GM12873 (cell line): ENCODE data around the gene GFER.

Experiments used
- TF ChIP-seq, protein P1 (sequence below): IDR thresholded peaks from 2 replicates; pipeline ENCODE4 v1.5.1; 2012; ENCODE audit warnings: low read depth, mild to moderate bottlenecking, moderate library complexity, low read length, control low read depth; ENCODE audit not compliant: insufficient read depth; ENCODE audit errors: missing control alignments

GFER gene

DNA sequence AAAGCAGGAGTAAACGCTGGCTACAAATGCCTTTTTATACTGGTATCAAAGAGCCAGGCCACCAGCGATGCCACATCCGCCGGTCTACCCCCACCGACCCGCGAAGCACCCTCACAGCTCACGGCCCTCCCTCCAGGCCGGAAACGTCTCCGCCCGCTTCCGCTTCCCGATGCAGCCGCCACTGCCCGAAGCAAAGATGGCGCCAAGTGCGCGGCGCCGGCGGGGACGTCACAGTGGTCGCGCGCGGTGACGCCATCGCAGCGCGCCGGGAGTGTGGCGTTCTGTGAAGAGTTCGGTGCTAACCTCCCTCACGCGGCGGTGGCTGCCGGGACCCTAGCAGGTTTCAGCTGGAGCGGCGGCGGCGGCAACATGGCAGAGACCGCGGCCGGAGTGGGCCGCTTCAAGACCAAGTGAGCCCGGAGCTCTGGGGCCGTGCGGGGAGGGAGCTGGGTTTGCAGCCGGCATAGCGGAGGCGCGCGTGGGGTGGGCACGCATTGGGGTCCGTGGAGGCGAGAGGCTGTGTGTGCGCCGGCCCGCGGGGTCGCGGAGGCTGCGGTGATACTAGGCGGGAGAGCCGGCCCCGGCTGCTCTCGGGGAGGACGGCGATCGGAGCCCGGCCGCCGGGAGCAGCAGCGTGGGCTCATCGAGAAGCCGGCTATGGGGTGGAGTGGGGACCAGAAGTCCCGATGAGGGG is 12.1 kb upstream of the GFER start, which contains the start of gene TBL3:
Gene TBL3 (plus strand): TSS at position 258 of the 694 bp plus-strand sequence. CDS start 112 bp downstream, at position 370.
- TF ChIP-seq, protein P1, sequence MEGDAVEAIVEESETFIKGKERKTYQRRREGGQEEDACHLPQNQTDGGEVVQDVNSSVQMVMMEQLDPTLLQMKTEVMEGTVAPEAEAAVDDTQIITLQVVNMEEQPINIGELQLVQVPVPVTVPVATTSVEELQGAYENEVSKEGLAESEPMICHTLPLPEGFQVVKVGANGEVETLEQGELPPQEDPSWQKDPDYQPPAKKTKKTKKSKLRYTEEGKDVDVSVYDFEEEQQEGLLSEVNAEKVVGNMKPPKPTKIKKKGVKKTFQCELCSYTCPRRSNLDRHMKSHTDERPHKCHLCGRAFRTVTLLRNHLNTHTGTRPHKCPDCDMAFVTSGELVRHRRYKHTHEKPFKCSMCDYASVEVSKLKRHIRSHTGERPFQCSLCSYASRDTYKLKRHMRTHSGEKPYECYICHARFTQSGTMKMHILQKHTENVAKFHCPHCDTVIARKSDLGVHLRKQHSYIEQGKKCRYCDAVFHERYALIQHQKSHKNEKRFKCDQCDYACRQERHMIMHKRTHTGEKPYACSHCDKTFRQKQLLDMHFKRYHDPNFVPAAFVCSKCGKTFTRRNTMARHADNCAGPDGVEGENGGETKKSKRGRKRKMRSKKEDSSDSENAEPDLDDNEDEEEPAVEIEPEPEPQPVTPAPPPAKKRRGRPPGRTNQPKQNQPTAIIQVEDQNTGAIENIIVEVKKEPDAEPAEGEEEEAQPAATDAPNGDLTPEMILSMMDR = no peak

DNA sequence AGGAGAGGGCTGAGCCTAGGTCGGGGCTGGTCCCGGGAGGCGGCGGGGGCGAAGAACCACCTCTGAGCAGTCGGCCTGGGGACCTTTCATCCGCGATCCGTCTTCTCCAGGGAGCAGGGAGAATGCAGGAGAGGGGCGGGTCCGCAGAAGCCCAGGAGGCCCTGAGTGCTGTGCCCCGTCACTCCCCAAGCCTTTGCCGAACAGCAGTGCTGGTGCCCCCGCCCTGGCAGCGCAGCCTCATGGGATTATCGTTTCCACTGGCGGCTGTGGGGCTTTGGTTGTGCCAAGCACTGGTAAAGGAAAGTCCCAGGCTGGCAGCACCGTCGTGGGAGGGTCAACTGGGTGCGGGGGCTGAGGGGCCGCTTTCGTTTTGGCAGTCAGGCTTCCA is 11.5 kb upstream of the GFER start:
- TF ChIP-seq, protein P1 = no peak

DNA sequence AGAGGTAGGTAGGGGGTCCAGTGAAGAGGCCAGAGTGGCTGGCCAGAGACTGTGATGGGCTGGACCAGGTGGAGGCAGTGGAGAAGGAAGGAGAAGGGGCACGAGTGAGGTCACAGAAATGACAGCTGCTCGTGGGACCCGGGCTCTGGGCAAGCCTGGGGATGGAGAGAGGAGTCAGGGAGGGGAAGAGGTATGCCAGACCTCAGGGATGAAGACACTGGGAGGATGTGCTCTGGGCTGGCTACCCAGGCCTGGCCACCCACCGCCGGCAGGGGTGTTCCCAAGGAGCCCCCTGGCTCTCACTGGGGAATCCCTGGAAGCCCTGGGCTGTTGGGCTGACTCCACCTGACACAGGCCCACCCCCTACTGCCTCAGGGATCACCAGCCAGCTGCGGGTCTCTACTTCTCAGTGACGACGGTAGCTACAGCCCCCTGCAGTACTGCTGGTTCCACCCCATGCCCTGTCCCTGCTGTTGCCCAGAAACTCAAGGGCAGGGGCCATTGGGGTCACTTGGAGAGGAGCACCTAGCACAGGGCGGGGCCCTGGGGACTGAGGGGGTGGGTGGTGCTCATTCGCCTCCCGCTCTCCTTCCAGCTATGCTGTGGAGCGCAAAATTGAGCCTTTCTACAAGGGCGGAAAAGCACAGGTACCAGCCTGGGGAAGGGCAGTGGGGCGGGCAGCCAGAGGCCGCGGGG is 10.4 kb upstream of the GFER start:
- TF ChIP-seq, protein P1 = no peak

DNA sequence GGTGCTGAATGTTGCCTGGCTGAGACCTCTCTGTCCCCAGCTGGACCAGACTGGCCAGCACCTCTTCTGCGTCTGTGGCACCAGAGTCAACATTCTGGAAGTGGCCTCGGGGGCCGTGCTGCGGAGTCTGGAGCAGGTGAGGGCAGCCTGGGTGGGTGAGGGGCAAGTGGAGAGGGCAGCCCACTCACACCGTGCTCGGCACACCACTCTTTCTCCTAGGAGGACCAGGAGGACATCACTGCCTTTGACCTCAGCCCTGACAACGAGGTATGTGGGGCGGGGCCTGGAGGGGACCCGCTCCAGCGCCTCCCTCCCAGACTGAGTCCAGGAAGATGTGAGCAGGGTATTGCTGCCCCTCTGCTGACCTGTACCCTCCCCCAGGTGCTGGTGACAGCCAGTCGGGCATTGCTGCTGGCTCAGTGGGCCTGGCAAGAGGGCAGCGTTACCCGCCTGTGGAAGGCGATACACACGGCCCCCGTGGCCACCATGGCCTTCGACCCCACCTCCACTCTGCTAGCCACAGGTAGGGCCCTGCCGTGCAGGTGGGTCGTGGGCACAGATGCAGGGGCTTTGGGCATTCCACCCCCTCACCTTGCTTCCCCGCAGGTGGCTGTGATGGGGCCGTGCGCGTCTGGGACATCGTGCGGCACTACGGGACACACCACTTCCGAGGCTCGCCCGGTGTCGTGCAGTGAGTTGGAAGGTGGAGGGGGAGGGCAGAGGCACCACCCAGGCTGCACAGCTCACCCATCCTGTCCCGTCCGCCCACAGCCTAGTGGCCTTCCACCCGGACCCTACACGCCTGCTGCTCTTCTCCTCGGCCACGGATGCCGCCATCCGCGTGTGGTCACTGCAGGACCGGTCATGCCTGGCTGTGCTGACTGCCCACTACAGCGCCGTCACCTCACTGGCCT is 9.6 kb upstream of the GFER start:
- TF ChIP-seq, protein P1 = no peak

DNA sequence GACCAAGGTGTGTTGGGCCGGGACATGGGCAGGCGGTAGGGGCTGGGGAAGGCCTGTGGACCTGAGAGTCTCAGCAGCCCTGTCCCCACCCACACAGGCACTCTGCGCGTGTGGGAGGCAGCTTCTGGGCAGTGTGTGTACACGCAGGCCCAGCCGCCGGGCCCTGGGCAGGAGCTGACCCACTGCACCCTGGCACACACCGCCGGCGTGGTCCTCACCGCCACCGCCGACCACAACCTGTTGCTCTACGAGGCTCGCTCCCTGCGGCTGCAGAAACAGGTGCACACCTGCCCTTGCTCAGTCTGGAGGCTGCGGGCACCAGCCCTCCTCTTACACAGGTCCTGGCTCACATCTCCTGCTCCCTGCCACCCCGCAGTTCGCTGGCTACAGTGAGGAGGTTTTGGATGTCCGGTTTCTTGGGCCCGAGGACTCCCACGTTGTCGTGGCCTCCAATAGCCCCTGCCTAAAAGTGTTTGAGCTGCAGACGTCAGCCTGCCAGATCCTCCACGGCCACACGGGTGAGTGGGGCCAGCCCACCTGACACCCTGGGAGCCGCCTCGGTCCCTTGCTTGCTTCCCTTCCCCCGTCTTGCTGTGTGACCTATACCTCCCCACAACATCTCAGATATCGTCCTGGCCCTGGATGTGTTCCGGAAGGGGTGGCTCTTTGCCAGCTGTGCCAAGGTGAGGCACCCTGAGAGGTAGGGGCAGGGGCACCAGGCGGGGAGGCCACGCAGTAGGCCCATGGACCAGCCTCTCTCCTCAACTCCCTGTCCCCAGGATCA is 8.4 kb upstream of the GFER start:
- TF ChIP-seq, protein P1 = no peak

DNA sequence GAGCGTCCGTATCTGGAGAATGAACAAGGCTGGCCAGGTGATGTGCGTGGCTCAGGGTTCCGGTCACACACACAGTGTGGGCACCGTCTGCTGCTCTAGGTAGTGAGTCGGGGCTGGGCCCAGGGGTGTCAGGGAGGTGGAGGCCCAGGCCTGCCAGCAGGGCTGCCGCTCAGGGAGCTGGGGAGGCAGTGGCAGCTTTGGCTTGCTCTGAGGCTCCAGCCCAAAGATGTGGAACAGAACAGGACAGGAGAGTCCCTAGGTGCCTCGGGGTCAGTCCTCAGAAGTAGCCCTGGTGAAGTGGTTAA is 7.8 kb upstream of the GFER start:
- TF ChIP-seq, protein P1 = no peak
